ENCODE measurements around the gene CCR3.
"Not testable (repeated sequence)": the region's sequence is repeated elsewhere in the genome, so short reads cannot be mapped to it uniquely, and the experiment has no call there.

CCR3 gene

DNA sequence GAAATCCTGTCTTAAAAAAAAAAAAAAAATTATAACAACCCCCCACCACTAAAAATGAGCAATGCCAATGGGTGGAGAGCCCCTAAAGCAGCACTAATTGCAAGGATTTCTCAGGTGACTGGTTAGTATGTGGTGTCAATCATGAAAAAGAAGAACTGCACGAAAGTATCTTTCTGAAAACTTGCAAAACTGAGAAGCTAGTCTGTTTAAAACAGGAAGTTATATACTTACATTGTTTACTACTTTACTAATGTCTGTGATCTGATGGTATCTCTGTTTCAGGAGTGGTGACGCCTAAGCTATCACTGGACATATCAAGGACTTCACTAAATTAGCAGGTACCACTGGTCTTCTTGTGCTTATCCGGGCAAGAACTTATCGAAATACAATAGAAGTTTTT lies at the start of gene CCR3:
CCR3 (plus strand) TSS at position 341 of the 400 bp plus-strand sequence. CDS start 22,699 bp downstream, outside the sequence.
- DNase-seq: no peak

DNA sequence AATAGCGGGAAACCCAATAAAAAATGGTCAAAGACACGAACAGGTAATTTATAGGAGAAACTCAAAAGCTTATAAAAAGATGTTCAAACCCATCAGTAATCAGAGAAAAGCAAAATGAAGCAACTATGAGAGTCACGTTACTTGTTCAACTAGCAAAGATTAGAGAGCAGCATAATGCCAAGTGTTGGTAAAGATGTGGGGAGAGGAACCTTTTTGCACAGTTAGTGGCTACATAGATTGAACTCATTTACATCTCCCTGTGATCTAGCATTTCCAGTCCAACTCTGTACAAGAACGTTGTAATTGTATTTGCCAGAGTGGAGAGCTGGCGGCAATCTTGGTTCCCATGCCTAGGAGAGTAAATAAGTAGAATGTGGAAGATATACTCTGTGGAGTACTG lies 49.3 kb upstream of the CCR3 start:
- DNase-seq: no peak

DNA sequence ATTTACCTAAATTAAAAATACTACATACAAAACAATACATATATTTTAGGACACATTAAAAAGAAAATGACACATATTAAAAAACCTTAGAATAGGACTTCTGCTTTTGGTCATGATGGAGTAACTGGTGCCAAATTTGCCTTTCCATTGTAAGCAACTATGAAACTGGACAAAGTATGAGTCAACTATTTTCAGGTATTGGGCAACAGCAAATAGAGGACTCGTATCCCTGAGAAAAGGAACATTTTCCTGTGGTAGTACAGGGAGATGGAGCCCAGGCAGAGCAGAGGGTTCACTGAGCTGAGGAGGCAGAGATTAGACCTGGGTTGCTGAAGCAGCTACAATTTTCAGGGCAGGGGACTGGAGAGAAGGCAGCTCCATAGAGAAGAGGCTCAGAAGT lies 48.8 kb upstream of the CCR3 start:
- DNase-seq: no peak

DNA sequence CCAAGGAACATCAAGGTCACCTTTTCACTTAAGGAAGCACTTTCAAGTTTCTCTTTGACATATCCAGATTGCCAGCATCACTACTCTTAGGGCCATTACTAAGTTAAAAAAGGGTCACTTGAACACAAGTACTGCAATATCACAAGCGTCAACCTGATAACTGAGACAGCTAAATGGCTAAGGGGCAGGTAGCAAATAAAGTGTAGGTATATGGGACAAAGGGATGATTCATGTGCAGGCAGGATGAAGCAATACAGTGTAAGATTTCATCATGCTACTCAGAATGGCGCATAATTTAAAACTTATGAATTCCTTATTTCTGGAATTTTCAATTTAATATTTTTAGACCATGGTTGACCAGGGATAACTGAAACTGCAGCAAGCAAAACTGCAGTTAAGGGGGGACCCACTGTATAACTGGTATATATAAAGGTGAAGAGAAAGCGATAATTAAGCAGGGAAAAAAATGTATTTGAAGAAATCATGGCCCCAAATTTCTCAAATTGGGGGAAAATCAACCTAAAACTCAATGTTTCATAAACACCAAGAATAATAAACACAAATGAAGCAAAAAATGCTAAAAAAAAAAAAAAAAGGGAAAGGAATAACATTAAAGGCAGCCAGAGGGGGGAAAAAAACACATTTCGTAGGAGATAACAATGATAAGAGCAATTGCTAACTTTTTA lies 47.2 kb upstream of the CCR3 start:
- no peak for DNase-seq

DNA sequence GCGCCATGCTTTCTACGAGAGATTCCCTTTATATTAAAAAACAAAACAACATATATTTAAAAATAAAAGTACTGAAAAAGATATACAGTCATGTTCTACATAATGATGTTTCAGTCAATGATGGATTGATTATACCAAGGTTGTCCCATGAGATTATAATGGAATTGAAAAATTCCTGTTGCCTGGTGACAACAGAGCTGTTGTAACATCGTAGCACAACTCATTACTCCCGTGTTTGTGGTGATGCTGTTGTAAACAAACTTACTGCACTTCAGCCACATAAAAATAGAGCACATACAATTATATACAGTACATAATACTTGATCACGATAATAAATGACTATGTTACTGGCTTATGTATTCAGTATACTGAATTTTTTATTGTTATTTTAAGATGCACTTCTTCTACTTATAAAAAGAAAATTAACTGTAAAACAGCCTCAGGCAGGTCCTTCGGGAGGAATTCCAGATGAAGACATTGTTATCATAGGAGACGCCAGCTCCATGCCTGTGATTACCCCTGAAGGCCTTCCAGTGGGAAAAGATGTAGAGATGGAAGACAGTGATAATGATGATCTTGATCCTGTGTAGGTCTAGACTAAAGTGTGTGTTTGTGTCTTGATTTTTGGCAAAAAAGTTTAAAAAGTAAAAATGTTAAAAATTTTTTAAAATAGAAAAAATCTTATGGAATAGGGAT lies 45.9 kb upstream of the CCR3 start:
- DNase-seq: no peak

DNA sequence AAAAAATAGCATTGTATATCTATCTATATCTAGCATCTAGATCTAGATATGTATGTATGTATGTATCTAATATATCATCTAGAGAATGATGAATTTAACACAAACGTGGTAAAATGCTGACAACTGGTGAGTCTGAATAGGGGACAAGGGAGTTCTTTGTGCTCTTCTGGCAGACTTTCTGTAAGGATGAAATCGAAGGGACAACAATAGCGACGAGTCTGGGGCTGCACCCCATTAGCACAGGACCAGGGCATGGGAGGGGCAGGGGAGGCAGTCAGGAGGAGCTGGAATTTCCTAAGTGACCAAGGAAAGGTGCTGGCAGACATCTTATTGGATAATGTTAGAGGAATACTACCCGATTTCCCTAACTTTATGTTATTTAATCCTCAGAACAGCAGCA lies 42.0 kb upstream of the CCR3 start:
- no peak for DNase-seq

DNA sequence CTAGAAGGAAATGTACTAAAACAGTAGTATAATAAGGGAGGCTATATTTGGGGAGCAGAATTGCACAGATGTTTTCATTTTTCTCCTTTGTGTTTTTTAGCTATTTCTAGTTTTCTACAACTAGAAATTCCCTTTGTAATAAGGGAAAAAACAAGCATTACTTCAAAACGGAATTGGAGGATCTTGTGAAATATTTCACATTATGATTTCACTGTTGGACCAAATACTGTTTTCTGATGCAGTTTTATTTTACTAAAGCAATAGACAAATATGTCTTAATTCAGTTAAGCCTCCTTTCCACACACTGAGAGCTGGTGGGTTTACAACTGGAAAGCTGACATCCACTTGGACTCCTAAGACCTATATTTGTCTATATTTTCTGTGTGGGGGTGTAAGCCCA lies 41.5 kb upstream of the CCR3 start:
- no peak for DNase-seq

DNA sequence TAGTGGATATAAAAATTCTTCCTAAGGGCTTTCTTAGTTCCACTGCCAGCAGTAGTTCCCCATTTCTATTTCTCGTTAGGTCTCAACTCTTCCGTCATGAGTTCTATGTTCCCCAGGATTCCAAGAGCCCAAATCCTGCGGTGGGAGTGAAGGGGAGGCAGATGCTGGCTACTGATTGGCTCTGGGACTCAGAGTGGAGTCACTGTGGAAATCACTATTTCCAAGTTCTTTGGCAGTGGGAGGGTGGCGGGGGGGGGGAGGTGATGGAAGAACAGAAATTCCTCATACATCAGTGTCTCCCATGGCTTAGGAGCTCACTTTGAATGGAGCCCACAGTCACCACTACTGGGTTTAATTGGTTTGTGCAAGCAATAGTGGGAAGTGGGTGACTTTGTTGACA lies 39.7 kb upstream of the CCR3 start:
- DNase-seq: no peak

DNA sequence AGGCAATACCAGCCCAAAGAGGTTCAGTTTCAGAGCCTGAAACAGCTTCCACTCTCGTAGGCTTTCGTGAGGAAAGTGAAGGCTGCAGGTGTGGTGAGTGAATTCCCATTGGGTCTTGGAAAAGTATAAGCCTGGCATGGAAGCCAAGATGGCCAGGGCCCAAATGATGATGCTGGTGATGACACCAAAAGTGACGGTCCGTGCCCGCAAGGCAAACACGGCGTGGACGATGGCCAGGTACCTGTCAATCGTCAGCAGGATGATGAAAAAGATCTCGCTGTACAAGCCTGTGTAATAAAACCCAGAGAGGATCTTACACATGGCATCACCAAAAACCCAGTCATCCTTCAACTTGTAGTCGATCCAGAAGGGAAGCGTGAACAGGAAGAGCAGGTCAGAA lies 38.6 kb upstream of the CCR3 start:
- DNase-seq: no peak

DNA sequence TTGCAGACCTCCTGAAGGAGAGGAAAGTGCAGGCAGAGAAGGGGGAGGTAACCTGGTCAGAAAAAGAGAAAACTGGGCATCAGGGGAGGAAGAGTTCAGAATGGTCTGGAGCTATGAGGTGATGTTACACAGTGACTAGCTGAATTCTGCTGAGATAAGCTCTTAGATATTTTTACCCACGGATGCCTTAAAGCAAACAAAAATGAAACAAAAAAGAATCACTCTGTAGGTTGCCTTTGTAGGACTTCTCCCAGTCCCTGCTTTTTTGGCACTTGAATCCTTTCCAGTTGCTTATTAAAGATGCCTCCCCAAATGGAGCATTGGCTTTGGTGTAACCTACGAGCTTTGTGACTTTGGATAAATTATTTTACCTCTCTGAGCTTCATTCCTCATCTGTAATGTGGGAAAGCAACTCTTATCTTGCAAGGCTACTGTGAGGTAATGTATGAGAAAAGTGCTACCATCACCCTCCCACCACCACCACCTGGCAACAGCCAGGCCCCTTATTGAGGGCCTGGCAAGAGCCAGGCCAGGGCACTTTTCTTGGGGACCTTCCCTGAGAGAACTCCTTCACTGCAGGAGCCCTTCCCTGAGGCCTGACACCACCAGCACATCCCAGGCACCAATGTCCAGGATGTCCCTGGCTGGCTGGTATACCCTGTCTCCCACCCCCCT lies 36.8 kb upstream of the CCR3 start:
- DNase-seq: no peak

DNA sequence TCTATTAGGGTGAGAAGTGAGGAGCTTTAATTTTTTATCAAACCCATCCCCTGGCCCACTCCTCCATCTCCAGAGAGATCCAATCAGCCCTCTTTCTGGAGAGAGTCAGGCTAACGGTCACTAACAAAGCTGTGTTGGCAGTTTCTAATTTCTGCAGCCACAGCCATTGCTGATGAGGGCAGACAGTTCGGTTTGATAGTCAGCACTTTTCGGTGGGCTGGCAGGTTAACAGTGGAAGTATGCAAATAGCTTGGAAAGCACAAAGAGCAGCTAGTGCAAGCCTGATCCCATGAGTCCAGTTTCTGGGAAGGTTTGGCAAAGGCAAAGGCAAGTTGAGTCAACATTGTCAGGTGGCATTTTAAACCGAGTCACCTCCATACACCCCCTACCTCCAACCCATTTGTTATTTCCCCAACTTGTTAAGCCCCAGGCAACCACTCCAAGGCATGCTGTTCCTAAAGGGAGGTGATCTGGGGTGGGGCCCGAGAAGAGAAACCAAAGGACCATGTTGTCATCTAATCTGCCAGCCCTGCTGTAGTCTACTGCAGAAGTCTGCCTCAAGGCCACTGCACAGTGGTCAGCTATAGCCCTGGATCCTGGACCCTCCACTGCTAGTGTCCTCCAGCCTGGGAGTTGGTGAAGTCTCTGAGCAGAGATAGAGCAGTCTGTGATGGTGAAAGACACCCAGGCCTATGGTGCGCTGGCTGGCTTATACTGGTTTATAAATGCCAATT lies 35.8 kb upstream of the CCR3 start:
- no peak for DNase-seq

DNA sequence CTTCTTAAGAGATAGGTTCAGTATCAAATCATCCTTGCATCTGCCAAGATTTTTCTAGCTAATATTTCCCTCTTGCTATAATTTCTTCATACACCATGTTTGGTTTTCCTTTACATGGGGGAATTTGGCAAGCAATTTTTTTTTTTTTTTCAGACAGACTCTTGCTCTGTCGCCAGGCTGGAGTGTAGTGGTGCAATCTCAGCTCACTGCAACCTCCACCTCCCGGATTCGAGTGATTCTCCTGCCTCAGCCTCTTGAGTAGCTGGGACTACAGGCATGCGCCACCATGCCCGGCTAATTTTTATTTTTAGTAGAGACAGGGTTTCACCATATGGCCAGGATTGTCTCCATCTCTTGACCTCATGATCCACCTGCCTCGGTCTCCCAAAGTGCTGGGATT lies 34.7 kb upstream of the CCR3 start:
- DNase-seq: not testable (repeated sequence)

DNA sequence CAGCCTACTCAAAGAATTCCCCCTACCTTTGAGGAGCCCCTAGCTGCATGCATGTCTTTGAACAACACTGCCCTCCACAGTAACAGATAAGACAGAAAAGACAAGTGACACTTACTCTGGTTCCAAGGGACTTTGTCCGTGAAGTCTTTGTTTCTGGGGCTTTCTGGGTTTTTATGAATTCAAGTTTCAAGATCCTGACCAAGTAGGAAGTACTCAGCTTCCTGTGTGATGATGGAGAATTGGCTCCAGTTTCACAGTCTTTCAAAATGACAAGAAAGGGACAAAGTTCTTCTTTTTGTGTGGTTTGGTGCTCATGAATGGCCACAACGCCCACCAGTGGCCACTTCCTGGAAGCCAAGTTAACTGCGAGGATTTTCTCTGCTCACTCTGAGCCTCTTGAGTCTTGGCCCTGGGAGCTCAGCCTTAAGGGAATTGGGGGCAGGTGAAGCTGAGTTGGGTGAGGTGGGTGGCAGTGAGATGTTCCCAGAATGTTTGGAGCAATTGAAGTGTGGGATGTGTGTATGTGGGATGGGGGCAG lies 34.0 kb upstream of the CCR3 start, which contains the start of gene CCR1:
CCR1 (minus strand) TSS at position 147 of the 538 bp plus-strand sequence. CDS start 4,000 bp downstream, outside the sequence.
- no peak for DNase-seq

DNA sequence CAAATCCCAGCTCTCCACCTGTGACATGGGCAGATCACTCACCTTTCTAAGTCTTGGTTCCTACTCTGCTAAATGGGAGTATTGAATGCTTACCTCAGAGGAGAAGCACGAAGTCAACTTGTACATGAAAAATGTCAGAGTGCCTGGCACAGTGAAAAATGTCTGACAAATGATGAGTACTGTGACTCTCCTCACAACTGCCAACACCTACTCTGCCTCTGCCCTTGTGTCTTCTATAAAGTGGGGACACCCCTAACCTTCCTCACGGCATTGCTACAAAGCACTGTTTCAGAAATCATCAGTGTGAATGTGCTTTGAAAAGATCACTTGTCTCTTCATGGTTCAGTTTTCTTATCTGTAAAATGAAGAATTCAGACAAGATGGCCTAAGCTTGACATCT lies 33.2 kb upstream of the CCR3 start:
- DNase-seq: no peak

DNA sequence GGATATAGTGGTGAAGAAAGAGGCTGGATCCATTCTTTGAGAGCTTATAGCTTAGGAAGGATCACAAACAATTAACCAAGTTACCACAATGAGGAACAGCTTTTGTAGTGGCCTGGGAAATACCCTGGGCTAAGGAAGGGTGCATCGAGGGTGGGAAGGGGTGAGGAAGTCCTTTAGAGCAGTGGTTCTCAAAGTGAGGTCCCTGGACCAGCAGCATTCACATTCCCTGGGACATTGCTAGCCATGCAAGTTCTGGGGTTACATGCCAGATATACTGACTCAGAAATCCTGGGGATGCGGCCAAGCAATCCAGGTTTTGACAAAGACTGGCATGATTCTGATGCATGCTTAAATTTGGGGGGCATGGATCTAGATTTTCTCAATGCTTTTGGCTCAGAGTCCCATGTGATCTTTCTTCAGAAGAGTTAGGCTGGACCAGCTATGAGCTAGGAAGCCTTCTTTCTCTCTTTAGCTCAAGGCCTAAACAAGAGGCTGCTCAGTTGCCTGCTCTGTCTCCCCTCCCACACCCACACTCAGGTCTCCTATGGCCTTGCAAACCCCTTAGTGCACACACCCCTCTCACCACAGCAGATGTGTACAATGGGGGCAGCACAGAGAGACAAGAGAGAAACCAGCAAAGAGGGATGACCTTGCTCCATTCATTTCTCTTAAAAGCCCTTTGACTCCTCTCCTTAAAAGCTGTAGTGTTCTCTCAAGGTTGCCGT lies 32.4 kb upstream of the CCR3 start:
- DNase-seq: no peak

DNA sequence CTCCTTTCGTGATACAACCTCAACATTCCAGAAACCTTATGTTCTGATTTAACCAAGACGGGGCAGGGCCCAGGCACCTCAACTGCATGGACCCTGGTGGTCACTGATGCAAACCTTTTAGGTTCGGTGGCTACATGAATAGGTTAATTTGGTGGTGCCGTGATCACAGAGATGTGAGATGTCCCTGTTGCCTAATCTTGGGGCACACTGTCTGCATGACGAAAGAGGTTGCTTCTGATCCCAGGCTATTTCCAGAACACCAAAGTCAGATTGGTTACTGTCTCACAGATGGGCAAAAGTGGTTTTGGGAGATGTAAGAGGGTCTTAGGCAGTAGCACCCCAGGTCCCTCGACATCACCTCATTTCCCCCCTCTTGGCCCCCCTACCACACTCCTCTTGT lies 30.2 kb upstream of the CCR3 start:
- no peak for DNase-seq

DNA sequence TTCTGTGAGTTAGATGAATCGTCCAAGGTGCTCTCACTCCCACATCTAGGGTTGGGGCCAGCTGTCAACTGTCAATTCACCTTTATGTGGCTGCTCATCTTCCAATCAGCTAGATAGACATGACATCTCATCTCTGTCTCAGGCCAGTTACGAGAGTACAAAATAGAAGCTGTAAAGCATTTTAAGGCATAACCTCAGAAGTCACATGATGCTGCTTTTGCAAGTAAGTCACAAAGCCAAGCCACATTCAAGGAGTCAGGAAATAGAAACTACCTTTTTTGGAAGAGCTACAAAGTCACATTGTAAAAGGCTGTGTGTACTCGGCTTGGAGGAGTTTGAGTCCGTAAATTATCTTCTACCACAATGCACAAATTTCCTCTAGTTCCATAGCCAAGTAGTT lies 29.1 kb upstream of the CCR3 start:
- no peak for DNase-seq

DNA sequence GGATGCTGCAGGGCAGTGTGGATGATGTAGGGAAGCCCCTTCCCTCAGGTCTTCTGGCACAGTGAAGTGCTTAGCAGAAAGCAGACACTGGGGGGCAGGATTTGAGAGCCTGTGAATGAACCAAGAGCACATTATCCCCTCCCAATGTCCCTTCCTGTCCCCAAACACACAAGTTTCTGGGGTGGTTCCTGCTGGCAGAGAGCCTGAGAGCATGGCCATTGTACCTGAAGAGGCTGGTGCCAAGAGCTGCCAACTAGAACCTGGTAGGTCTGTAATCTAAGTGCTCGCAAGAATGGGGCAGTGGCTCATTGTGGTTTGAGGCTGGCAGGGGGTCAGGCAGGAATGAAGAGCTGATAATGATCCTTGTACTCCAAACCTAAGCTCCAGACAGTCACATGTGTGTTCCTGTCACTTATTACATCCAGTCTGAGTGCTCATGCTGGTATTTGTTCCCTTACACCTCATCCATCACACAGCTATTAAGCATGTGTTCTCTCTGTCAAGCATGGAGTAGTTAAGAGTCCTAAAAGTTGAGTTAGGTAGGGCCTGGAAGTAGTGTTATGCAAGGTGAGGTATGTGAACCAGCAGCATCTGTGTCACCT lies 27.4 kb upstream of the CCR3 start:
- no peak for DNase-seq

DNA sequence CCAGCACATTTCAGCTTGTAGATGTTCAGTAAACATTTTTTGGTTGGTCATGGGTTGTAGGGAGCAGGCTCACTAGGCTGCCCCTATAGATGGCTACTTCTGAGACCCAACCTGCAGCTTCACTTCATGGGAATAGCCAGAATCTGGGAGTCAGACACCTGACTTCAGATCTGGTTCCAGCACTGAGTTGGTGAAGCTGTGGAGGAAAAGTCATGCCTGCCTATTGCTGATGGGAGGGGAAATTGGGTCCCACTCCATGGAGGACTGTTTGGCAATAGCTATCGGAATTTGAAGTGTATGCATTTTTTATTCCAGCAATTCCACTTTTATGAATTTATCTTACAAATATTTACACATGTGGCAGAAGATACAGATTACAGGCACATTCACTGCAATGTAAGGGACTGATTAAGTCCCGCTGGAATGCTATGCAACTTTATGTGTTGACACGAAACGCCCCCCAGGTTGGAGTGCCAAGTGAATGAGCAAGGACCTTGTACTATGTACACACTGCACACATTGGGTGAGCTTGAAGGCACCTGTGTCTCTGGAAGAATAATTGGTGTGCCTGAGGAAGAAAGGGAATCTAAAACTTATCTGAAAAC lies 26.3 kb upstream of the CCR3 start:
- DNase-seq: peak; percentile 9

DNA sequence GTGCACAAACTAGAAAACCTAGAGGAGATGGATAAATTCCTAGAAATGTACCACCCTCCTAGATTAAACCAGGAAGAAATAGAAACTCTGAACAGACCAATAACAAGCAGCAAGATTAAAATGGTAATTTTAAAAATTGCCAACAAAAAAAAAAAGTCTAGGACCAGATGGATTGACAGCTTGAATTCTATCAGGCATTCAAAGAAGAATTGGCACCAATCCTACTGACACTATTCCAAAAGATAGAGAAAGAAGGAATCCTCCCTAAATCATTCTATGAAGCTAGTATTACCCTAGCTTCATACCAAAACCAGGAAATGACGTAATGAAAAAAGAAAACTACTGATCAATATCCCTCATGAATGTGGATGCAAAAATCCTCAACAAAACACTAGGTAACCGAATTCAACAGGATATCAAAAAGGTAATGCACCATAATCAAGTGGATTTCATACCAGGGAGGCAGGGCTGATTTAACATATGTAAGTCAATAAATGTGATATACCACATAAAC lies 24.0 kb upstream of the CCR3 start:
- no peak for DNase-seq

DNA sequence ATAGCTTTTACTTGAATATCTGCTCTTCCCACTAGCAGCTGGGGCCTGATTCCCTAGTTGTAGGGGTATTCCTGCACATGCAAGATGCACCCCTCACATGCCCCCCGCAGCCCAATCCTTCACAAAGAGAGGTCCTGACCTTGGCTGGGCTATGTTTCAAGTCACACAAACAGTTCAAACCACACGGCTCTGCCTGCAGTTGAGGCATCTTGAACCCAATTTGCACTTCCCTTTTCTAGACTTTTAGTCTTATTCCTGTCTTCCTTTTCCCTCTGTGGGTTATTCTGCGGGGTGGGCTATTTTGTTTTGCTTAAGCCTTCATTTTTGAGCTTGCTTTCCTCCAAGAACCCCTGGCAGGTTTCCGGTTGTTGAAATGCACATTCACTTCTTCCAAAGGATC lies 20.9 kb upstream of the CCR3 start:
- no peak for DNase-seq

Data from fibroblast of skin of right quadriceps (primary cell).